Liver (tissue), 3 donors: ENCODE measurements around the gene BAHD1.

Source experiments
- ATF3 ChIP-seq: IDR thresholded peaks from 2 replicates; pipeline ENCODE4 v1.6.1; 2016; ENCODE audit warnings: antibody characterized with exemption
- CTCF ChIP-seq: fragments of 150-350 bp; IDR thresholded peaks from 2 replicates; pipeline ENCODE4 v1.5.1; 2017; ENCODE audit warnings: improper control_type of control experiment, low read depth, low read length; ENCODE audit not compliant: missing input control
- EGR1 ChIP-seq, 2 donors: IDR thresholded peaks; 2 replicates each; pipeline ENCODE4 v1.6.1; 2016 to 2018; ENCODE audit warnings: antibody characterized with exemption in 2 of 2, low read depth in 2 of 2
- GABPA ChIP-seq, 2 donors: IDR thresholded peaks in 1 of 2; conservative IDR thresholded peaks in 1 of 2; 2 replicates each; pipeline ENCODE4 v1.6.1; 2016; ENCODE audit warnings: antibody characterized with exemption in 2 of 2, mild to moderate bottlenecking in 1 of 2, moderate library complexity in 1 of 2
- HNF4G ChIP-seq: IDR thresholded peaks from 2 replicates; pipeline ENCODE4 v1.6.1; 2016; ENCODE audit warnings: antibody characterized with exemption
- JUND ChIP-seq, 2 donors: IDR thresholded peaks; 2 replicates each; pipeline ENCODE4 v1.6.1; 2016; ENCODE audit warnings: antibody characterized with exemption in 2 of 2
- MAX ChIP-seq: IDR thresholded peaks from 2 replicates; pipeline ENCODE4 v1.6.1; 2016; ENCODE audit warnings: antibody characterized with exemption
- RAD21 ChIP-seq, 2 donors: IDR thresholded peaks; 2 replicates each; pipeline ENCODE4 v1.6.1; 2016; ENCODE audit warnings: antibody characterized with exemption in 2 of 2, mild to moderate bottlenecking in 2 of 2
- REST ChIP-seq: IDR thresholded peaks from 2 replicates; pipeline ENCODE4 v1.6.1; 2016; ENCODE audit warnings: antibody characterized with exemption, mild to moderate bottlenecking
- SP1 ChIP-seq: IDR thresholded peaks from 2 replicates; pipeline ENCODE4 v1.6.1; 2018; ENCODE audit warnings: antibody characterized with exemption, mild to moderate bottlenecking
- TAF1 ChIP-seq: conservative IDR thresholded peaks from 2 replicates; pipeline ENCODE4 v1.6.1; 2016; ENCODE audit warnings: antibody characterized with exemption, mild to moderate bottlenecking
- YY1 ChIP-seq: IDR thresholded peaks from 2 replicates; pipeline ENCODE4 v1.6.1; 2016; ENCODE audit warnings: antibody characterized with exemption, mild to moderate bottlenecking
- ZBTB33 ChIP-seq: IDR thresholded peaks from 2 replicates; pipeline ENCODE4 v1.6.1; 2016; ENCODE audit warnings: antibody characterized with exemption
- donor health status: healthy.
- donor health status: healthy.

GRCh38 chr15:40425681-40426080 is 15.1 kb upstream of the BAHD1 start:
- TF ChIP-seq REST: no peak
- no peak for TF ChIP-seq CTCF
- TF ChIP-seq TAF1: no peak
- no peak for TF ChIP-seq ATF3
- TF ChIP-seq JUND (IDR thresholded peaks at IDR 0.05): no peak
- no peak for TF ChIP-seq RAD21 (IDR thresholded peaks at IDR 0.05)
- no peak for TF ChIP-seq YY1
- TF ChIP-seq SP1: no peak
- TF ChIP-seq EGR1 (IDR thresholded peaks at IDR 0.05; ENCODE audit: low read depth in 2 of 2): no peak
- no peak for TF ChIP-seq MAX
- TF ChIP-seq GABPA (IDR thresholded peaks at IDR 0.05 in 1 of 2, conservative IDR thresholded peaks at IDR 0.05 in 1 of 2): no peak
- no peak for TF ChIP-seq HNF4G
- TF ChIP-seq ZBTB33: no peak
